ENCODE results near the gene DLX1.
A peak's percentile ranks its signal among the peaks of the same experiment; 100 is the strongest.

DLX1 gene

GRCh38 chr2:172103471-172104272 is 18.4 kb downstream of the DLX1 start (continued):
- no peak for TF ChIP-seq ZNF362 (tag by site-specific recombination; IDR thresholded peaks at IDR 0.05)
- TF ChIP-seq RBAK (tag by site-specific recombination; IDR thresholded peaks at IDR 0.05) = no peak
- peak; percentile 75 for TF ChIP-seq KLF9 (tag by site-specific recombination; IDR thresholded peaks at IDR 0.05; ENCODE audit: low read depth)
- TF ChIP-seq ZNF2 (tag by site-specific recombination; IDR thresholded peaks at IDR 0.05) = 0 out of 2 replicates have a peak, but pooled peaks have one; percentile 26
- TF ChIP-seq ZFP69B (tag by site-specific recombination; IDR thresholded peaks at IDR 0.05) = no peak
- TF ChIP-seq ZEB2 (tag by site-specific recombination; IDR thresholded peaks at IDR 0.05) = 0 out of 2 replicates have a peak, but pooled peaks have one; percentile 18
- no peak for TF ChIP-seq ZNF26 (tag by site-specific recombination; IDR thresholded peaks at IDR 0.05)
- TF ChIP-seq PRDM6 (tag by site-specific recombination; IDR thresholded peaks at IDR 0.05) = no peak
- no peak for TF ChIP-seq OSR2 (tag by site-specific recombination; IDR thresholded peaks at IDR 0.05)
- 0 out of 2 replicates have a peak, but pooled peaks have one; percentile 13 for TF ChIP-seq ZBTB8A (tag by site-specific recombination; IDR thresholded peaks at IDR 0.05)
- no peak for TF ChIP-seq HOXA7 (CRISPR knock-in tag; IDR thresholded peaks at IDR 0.05; ENCODE audit: borderline replicate concordance)
- no peak for TF ChIP-seq ZBTB7A (tag by site-specific recombination; IDR thresholded peaks at IDR 0.05; ENCODE audit: low read depth)
- peak; percentile 86; the same call in 1 of the 2 replicates for TF ChIP-seq BCL11A (tag by site-specific recombination; IDR thresholded peaks at IDR 0.05; ENCODE audit: low read depth)
- no peak for TF ChIP-seq ZNF223 (tag by site-specific recombination; IDR thresholded peaks at IDR 0.05)
- TF ChIP-seq ZNF837 (tag by site-specific recombination; IDR thresholded peaks at IDR 0.05) = no peak
- TF ChIP-seq ZFHX2 (tag by site-specific recombination; conservative IDR thresholded peaks at IDR 0.05) = no peak
- 0 out of 2 replicates have a peak, but pooled peaks have one; percentile 40 for TF ChIP-seq BCL11B (tag by site-specific recombination; IDR thresholded peaks at IDR 0.05; ENCODE audit: low read depth)
- TF ChIP-seq ZNF311 (tag by site-specific recombination; IDR thresholded peaks at IDR 0.05; ENCODE audit: borderline replicate concordance) = no peak
- TF ChIP-seq ZNF549 (tag by site-specific recombination; IDR thresholded peaks at IDR 0.05) = no peak
- TF ChIP-seq REST (tag by site-specific recombination; IDR thresholded peaks at IDR 0.05) = peak; percentile 45; the same call in 1 of the 2 replicates
- TF ChIP-seq ZSCAN18 (tag by site-specific recombination; IDR thresholded peaks at IDR 0.05) = no peak
- no peak for TF ChIP-seq ELK4 (IDR thresholded peaks at IDR 0.05; ENCODE audit: borderline replicate concordance, low read depth, low read length)
- peak; percentile 63 for TF ChIP-seq ZNF600 (tag by site-specific recombination; IDR thresholded peaks at IDR 0.05)
- TF ChIP-seq ZNF544 (tag by site-specific recombination; IDR thresholded peaks at IDR 0.05) = no peak
- TF ChIP-seq ZBTB6 (tag by site-specific recombination; IDR thresholded peaks at IDR 0.05) = peak; percentile 79
- TF ChIP-seq KLF1 (tag by site-specific recombination; IDR thresholded peaks at IDR 0.05) = no peak
- peak; percentile 18; the same call in 1 of the 2 replicates for TF ChIP-seq SP3 (tag by site-specific recombination; IDR thresholded peaks at IDR 0.05)
- TF ChIP-seq ZNF830 (tag by site-specific recombination; IDR thresholded peaks at IDR 0.05; ENCODE audit: low read depth) = no peak
